Suppressor macrophage (primary cell): ENCODE measurements around the gene OCEL1.
"Not testable (repeated sequence)": the region's sequence is repeated elsewhere in the genome, so short reads cannot be mapped to it uniquely, and the experiment has no call there.

Experiments
- DNase-seq, 4 experiments: peaks; one replicate each; pipeline ENCODE4 v3.0.0-alpha.2; 2020 to 2022

OCEL1 gene

GRCh38 chr19:17266026-17266425 is 40.0 kb downstream of the OCEL1 start:
- DNase-seq, result no peak

- DNase-seq, result peak in 2 of 4 experiments; percentile 26 to 39
These were observed 40.6 kb downstream of the OCEL1 start for GRCh38 chr19:17266589-17266974.

- peak; percentile 95 to 97 (median 97) for DNase-seq
These were observed 41.2 kb downstream of the OCEL1 start, which contains the start of gene BABAM1 for GRCh38 chr19:17266975-17267788. Gene BABAM1, plus strand, starts transcription at chr19:17267443. Its CDS starts 1,364 bp downstream, at chr19:17268807.

- no peak for DNase-seq
These were observed 42.7 kb downstream of the OCEL1 start for GRCh38 chr19:17268754-17269153.

- DNase-seq, result not testable (repeated sequence)
These were observed 48.9 kb downstream of the OCEL1 start for GRCh38 chr19:17274892-17275291.

- no peak for DNase-seq
These were observed 49.6 kb downstream of the OCEL1 start for GRCh38 chr19:17275441-17276175.
